Esophagus squamous epithelium (tissue), 4 donors: ENCODE measurements around the gene ATP8B4.

Experiments
- CTCF ChIP-seq, 6 experiments: fragments of 450-650 bp in 4 of 6; fragments of 200-600 bp in 2 of 6; sonication (generic) in 2 of 6; IDR thresholded peaks; one replicate each; pipeline ENCODE4 v1.5.1; 2016 to 2019; ENCODE audit warnings: antibody characterized with exemption in 6 of 6, mild to moderate bottlenecking in 4 of 6, moderate library complexity in 4 of 6
- POLR2A ChIP-seq, 4 donors: fragments of 450-650 bp; IDR thresholded peaks; one replicate each; pipeline ENCODE4 v1.6.1; 2017; ENCODE audit warnings: antibody characterized with exemption in 4 of 4, mild to moderate bottlenecking in 4 of 4, moderate library complexity in 3 of 4

DNA sequence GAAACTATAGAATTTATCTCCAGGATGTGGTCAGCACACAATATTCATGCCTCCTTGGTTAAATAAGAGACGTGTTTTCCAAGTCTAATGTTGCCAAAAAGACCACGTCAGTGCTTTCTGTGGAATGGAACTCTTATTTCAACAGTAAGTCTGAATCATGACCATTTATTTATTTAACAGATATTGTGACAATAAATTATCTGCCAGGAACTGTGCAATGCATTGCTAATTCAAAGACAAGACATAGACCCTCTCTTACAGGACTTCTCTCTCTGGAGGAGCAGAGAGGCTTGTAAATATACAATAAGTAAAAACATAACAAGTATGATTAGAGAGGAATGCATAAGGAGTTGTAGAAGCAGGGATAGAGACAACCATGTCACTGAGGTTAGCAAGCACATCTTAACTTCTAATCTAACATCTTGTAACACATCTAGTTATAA lies 270.7 kb downstream of the ATP8B4 start:
- no peak for TF ChIP-seq CTCF (IDR thresholded peaks at IDR 0.05)
- TF ChIP-seq POLR2A (IDR thresholded peaks at IDR 0.05): no peak
